Stromal cell of bone marrow (primary cell): ENCODE results near the gene KLC1.
"Not testable (repeated sequence)": the region's sequence is repeated elsewhere in the genome, so short reads cannot be mapped to it uniquely, and the experiment has no call there.

ENCODE experiments used
- DNase-seq: peaks from one replicate; pipeline ENCODE4 v3.0.0-alpha.2; 2012; ENCODE audit warnings: low read depth

The KLC1 gene

GRCh38 chr14:103691655-103692054 lies 62.6 kb downstream of the KLC1 start:
- not testable (repeated sequence) for DNase-seq

- DNase-seq: no peak
Measured at GRCh38 chr14:103692159-103692558, 63.1 kb downstream of the KLC1 start.

DNA sequence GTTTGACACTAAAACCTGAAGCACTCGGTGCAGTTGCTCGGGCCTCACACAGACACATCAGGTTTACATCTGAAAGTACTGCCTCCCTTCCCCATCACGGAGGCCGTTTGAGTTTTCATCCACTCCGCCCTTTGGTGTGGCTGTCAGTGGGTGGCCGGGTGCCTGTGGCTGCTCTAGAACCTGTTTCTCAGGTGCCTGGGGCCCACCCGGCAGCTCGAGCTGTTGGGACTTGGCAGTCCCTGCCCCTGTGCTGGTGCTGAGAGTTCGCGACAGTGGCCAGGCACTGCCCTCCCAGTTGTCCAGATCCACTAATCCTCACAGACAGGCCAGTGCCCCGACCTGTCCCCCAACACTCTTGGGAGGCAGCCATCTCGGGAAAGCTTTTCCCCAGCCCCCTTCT lies 63.9 kb downstream of the KLC1 start:
- DNase-seq: no peak

- no peak for DNase-seq
Measured at GRCh38 chr14:103693515-103693914, 64.5 kb downstream of the KLC1 start.

DNA sequence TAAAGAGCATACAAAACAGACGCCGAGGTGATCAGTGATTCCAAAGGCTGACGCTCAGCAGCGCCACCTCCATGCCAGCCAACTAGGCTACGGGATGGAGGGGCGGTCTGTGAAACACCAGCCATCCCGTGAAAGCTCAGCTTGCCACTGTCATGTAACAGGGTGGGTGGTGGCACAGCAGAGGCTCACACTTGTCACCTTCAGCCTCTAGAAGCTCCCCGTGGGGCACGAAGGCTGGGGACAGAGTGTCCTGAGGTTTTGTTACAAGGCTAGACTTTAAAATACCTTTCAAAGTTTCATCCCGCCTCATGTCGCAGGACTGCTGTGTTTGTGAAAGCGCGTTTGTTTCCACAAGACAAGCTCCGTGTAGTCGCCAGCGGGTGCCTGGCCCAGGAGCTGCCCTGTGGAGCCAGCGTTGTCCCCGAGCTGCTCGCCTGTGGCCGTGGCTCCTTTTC lies 65.6 kb downstream of the KLC1 start:
- DNase-seq: no peak

DNA sequence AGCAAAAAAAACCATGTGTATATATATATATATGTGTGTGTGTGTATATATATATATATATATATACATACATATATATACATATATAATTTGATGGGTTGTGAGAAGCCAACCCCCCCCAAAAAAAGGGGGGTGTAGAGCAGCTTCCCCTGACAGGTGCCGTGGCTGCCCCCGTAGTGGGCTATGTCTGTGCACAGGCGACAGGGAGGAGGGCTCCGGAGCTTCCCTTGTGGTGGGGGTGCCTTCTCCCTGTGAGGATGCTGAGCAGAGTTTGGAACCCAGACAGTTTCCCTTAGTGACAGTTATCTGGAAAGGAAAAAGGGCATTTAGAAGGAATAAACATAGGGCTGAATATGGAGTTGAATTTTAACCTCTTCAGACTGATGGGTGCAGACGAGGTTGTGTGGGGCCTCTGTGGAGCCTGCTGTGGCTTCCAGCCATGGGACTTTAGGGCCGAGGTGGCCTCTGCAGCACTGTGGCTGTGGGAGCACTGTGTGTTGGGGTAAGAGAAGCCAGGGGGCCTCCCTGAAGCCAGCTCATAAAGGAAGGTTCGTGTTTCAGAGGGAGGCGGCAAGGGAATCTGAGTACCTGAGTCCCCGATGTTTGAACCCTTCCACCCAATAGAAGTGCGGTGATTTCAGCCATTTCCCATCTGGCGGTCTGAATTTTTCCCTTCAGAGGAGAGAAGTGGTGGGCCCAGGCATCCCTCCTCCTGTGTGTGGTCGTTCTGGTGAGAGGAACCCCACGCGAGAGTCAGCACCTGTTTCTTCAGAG lies 66.5 kb downstream of the KLC1 start:
- no peak for DNase-seq

- no peak for DNase-seq
Measured at GRCh38 chr14:103696070-103696402, 67.0 kb downstream of the KLC1 start.

- DNase-seq: no peak
Measured at GRCh38 chr14:103696466-103697071, 67.6 kb downstream of the KLC1 start.

GRCh38 chr14:103697206-103697602 lies 68.2 kb downstream of the KLC1 start:
- DNase-seq: no peak

DNA sequence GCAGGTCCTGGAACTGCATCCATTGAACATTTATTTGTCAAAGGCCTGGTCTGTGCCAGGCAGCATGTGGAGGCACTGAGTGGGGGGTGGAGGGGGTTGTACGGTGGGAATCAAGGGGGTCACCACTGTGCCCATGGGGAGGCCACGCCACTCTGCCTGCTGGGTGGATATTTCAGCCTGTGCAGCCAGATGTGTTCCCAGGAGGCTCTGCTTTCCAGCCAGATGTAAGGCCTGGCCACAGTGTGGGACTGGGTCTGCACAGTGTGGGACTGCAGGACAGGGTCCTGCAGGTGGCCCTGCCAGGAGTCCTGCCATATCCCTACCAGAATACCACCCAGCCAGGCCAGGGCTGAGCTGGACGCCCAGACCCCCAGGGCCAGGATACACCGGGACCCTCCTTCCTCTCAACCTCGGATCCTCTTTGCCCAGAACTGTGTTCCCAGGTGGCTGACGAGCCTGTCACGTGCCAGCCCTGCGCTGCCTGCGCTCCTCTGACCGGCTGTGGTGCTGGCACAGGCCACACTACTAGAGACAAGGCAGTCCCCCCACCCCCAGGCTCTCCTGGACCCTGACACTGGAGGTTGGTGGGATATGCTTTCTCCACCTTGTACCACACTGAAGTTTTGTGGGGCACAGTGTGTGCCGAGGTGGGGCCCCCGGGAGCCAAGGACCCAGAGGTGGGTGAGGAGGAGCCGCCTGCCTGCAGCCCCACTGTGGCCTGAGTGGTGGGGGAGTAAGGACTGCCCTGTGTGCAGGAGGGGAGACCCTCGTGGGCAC lies 68.8 kb downstream of the KLC1 start:
- DNase-seq: no peak

- DNase-seq: no peak
Measured at GRCh38 chr14:103698380-103699260, 69.6 kb downstream of the KLC1 start.

- no peak for DNase-seq
Measured at GRCh38 chr14:103699261-103699661, 70.2 kb downstream of the KLC1 start.

DNA sequence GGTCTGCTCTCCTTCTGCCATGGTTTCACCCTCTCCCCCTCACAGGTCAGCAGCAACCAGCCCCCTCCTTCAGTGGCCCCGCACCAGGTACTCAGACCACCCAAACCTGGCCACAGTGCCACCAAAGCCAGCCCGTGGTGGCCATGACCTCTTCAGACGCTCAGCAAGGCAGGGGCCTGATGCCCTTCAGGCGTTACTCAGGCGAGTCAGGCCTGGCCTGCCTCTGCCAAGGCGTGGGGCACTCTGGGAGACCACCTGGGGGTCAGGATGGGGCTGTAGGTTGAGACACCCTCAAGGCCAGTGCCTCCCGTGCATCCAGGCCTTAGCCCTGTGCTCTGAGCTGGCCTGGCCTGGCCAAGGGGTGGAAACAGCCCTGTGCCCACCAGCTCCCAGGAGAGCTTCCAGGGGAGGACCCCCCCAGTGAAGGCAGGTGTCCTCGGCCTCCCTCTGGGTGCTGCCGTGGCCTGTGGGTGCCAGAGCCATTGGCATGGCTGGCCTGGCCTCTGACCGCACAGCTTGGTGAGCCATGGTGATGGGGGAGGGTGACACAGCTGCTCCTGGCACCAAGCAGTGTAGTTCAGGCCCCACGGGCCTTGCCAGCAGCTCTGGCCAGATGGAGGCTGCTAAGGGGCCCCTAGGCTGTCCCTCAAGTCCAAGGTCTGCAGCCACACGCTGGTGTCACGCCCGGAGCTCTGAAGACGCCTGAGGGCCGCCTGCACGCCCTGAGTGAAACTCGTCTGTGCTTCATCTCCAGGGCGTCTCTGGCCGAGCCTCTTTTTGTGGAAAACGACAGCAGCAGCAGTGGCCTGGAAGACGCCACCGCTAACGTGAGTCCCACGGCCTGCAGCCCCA lies 71.1 kb downstream of the KLC1 start:
- no peak for DNase-seq

GRCh38 chr14:103700753-103701490 lies 71.9 kb downstream of the KLC1 start:
- DNase-seq: no peak

GRCh38 chr14:103702095-103702494 lies 73.1 kb downstream of the KLC1 start:
- no peak for DNase-seq

GRCh38 chr14:103702497-103703432 lies 73.8 kb downstream of the KLC1 start:
- no peak for DNase-seq

DNA sequence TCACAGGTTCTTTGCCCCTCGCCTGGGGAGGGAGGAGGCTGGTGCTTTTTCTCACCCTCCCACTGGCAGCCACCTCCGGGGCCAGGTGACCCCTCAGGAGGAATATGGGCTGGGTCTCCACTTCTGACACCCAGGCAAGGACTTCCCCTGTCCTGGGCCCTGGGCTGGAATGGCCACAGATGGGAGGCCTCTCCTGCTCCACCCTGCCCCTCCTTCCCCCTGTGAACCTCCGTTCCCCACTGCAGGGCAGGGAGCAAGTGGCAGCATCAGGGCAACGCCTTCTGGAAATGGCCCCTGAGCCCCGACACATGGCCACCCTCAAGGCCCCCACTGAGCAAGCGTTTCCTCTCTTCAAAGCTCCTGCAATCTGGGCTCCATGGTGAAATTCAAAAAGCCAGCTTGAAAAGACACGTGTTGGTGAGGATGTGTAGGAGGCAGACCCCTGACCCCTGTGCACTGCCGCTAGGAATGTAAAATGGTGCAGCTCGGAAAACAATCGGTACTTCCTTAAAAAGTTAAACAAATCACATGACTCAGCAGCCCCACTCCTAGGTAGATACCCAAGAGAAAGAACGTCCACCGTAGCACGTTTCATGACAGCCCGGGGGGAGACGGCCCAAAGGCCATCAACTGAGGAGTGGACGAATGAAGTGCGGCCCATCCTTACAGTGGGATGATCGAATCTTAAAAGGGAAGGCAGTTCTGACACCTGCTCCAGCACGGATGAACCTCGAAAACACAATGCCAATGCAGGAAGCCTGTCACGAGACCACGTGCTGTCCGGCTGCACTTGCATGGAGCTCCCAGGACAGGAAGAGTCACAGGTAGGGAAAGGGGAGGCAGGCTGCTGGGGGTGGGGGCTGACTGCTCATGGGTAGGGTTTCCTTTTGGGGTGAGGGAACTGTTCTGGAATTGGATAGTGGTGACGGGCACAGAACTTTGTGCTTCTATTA lies 74.7 kb downstream of the KLC1 start:
- DNase-seq: no peak

DNA sequence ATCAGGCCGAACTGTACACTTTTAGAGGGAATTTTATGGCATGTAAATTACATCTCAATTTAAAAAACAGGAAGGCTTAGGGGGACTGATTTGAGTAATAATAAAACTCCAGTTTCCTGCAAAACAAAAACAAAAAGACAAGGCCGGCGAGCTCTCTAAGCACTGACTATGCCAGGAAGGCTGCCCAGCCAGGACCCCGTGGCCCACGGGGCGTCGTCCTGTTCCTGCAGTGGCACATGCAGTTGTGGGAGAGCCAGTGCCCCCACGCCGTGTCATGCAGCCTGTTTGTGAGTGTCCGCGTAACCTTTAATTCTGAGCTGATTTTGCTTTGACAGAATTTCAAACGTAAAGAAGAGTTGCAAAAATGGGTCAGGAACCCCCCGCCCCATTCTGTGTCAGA lies 75.7 kb downstream of the KLC1 start:
- no peak for DNase-seq
